GM18507 (cell line): ENCODE measurements around the gene GIMAP6.
A peak's percentile ranks its signal among the peaks of the same experiment; 100 is the strongest.
"Not testable (repeated sequence)": the region's sequence is repeated elsewhere in the genome, so short reads cannot be mapped to it uniquely, and the experiment has no call there.

Source experiments
- DNase-seq: peaks from one replicate; pipeline ENCODE4 v3.0.0; 2011; ENCODE audit warnings: low read depth; ENCODE audit not compliant: insufficient read length; ENCODE audit errors: extremely low spot score
- FAIRE-seq: peaks from 2 replicates; lab custom pipeline; 2011; peaks lifted over from hg19 to GRCh38; lab: Jason Lieb, UNC

GIMAP6 gene

DNA sequence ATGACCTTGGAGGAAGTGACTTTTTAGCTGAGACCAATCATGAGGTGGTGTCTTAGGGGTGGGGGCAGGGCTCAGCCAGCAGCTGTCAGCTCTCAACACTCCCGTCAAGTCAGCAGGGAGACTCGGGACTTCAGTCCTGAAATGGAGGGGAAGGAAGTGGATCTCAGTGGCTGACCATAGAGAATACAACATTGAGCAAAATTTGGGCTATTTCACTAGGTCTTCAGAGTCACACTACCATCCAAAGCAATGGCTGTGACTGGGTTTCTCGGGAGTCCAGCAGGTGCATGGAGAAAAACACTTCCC is 16.8 kb upstream of the GIMAP6 start:
- no peak for FAIRE-seq
- no peak for DNase-seq

DNA sequence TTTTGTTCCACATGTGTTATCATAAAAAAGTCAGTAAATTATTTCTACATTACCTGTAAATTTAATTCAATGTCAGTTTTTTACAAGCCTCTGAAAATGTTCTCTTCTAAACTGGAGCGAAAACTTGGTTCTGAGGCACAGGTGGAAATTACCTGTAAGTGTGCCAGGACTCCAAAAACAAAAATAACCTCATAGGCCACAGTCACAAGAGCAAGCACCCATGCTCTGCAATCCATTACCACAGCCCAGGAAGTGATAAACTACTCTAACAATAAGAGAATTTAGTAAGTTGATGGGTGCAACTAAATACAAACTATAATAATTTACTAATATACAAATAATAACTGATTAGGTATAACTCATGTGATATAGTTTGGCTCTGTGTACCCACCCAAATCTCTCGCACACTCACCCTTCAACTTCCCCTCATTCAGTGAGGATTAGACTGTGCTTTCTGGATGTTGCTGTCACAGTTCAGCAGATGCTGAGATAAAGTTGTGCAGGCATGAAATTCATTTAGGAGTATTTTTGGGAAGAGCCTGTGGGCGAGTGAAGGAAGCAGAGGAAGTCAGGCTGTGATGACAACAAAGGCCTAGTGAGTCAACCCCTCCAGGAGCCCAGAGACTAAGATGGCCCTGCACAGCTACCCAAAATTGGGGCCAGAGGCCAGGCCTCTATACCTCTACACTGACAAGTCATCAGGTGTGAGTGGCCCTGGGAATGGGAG is 16.3 kb upstream of the GIMAP6 start:
- FAIRE-seq, result no peak
- DNase-seq, result no peak

DNA sequence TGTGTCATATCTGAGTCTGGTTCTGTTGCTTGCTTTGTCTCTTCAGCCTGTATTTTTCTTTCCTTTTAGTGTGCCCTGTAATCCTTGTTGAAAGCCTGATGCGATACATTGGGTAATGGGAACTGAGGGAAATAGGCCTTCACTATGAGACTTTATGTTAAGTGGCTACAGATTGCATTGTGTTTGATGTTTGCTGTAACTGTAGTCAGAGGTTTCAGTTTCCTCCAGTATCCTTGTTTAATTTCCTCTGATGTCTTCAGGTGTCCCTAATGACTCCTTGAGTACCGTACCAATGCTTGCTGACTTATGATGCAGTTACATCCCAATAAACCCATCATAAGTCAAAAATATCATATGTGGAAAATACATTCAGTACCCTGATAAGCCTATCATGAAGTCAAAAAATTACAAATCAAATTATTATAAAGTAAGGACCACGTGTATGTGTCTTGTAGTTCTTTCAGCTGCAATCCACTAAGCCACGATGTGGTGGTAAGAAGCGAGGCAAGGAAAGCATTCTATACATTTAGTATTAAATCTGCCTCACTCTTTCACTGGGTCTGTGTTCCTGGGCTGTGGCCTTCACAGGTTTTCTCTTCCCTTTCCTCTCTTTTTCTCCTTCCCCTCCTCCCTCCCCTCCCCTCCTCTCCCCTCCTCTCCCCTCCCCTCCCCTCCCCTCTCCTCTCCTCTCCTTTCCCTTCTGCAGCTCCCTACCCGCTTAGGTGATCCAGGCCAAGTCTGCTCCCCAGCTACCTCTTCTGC is 13.3 kb upstream of the GIMAP6 start:
- FAIRE-seq (no peak), DNase-seq (no peak)

DNA sequence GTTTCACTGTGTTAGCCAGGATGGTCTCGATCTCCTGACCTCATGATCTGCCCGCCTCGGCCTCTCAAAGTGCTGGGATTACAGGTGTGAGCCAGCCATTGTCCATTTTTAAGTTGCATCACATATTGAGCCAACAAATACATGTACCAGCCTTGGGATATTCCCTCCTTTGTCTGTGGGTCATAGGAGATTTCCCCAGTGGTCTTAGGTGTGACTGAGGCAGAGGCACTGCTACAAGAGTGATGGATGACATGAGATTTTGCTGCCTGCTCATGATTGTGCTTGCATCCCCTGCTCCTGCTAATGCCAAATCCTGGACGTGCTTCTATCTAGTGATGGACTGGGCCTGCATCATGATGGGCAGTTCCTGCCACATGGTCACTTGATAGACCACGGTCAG is 10.7 kb upstream of the GIMAP6 start:
- no peak for DNase-seq
- no peak for FAIRE-seq

DNA sequence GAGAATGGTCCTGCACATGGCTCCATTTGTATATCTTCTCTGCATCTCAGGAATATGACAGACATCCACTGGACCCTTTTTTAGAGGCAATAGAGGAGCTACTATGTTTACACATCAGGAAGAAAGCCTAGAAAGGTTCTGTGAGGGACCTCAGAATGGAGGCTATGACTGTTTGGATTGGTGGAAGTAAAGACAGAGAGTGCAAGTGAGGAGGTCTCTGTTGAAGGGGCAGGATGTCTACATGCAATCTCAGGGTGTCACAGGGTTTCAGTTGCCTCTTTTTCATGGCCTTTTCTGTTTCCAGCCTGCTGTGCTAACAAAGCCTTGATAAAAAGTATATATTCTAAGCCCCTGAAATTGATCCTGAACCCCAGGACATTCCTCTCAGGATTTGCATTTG is 9.7 kb upstream of the GIMAP6 start:
- FAIRE-seq (no peak), DNase-seq (no peak)

DNA sequence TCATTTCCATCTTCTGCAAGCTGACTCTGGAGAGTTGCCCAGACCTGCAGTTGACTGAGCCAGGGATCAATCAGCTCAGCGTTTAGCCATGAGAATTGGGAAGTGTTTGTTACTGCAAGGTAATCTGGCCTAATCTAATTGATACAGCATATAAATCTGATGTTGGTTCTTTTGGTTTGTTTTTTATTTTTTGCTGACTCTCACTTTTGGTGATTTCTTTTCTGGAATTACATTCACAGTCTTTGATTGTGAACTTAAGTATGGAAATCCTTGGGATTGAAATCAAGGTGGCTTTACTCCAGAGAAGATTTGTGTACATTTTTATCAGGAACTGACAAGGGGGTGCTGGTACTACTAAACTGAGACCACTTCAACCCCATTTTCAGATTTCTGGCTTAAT is 1.7 kb upstream of the GIMAP6 start:
- no peak for FAIRE-seq
- no peak for DNase-seq

DNA sequence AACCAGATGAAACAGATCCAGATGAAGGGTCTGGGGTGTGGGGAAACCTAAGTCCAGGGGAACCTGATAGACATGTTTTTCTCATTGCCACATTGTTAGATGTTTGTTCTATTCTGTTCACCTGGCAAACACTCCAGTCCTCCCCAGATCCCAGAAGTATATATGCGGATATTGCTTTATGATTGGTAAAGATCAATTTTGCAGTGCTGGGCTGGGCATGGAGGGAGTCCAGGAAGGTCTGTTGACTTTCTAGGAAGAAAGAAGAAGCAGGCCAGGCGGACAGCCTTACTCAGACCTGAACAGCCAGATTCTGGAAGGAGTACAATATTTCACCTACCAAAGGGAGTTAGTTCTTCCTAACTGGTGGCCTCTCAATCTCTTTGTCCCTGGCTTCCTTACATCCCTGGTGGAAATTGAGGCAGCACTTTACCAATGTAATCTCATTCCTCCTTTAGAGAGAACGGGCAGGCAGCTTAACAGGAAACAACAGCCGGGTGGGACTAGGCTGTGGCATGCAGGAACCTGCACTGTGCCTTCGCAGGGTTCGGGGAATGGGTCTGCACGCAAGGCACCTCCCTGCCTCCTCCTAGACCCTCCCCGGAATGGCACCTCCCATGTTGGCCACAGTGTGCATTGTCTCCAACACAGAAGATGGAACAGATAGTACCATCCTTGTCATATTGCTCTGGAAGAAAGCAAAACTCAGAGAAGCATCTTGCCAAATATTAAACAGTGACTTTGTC is 930 bp downstream of the GIMAP6 start:
- no peak for DNase-seq
- peak; percentile 29 for FAIRE-seq

DNA sequence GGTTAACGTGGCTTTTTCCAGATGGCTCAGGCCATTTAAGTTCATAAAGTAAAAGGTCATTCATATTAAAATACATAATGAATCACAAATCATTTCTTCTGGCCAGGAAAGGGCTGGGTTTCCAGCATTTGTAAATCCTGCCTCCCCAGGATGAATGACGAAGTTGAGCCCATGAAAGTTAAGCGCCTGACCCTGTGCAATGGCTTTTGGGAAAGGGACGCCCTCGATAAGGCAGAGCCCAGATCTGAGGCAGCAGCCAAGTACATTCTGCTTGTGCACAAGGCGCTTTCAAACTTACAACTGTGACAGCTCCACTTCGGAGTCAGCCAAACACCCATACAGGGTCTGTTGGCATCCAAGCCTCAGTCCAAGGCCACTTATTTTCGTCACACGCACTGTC is 2.8 kb downstream of the GIMAP6 start:
- DNase-seq (no peak), FAIRE-seq (no peak)

DNA sequence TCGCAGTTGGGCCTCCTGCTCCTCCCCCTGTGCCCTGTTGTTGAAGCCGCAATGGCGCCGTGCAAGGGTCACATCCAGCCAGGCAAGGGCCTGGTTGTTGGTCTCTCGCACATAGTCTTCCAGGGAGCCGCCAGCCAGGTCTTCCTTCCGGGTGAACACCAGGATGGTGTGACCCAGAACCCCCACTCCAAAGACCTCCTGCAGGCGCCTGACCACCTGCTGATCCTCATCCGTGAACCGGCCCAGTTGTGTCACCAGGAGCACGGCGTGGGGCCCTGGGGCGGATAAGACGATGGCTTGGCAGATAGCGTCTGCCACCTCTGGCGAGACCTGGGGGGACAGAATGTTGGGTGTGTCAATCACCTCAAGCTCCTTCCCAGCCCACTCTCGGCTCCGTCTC is 4.2 kb downstream of the GIMAP6 start:
- no peak for DNase-seq

DNA sequence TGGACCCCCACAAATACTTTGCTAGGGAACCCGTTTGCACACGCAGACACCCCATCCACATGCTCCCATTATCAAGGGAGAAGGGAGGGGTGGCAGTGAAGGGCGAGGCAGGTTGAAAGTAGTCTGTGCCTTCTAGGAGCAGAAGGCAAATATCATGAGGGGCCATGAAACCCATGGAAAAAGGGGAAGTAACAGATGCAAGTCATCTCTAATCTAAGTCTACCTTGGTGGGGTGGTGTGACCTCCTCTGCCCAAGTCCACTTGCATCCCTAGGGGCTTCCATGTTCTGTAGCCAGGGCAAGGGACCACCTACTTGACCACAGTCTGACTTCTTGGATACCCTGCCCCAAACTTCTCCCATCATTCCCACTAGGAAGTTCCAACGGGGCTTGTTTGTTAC is 5.5 kb downstream of the GIMAP6 start:
- FAIRE-seq, result no peak
- DNase-seq, result no peak

More for the DNA sequence above, 4.2 kb downstream of the GIMAP6 start:
- no peak for FAIRE-seq

DNA sequence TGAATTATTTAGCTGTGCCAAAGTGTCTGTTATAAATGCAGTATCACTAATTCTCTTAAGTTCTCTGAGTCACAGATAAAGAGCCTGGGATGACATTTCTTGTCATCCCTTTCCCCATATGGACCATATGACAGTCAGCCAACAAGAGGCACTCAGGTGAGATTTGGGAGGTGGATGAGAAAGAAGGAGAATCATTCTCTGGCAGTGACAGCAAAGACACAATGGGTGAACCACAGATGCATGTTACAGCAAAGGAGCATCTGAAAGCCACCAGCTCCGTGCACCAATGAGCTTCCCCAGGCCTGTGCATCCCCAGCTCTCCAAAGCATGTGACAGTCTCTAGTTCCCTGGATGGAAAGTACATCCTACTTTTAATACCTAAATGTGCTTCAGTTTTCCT is 10.8 kb downstream of the GIMAP6 start:
- DNase-seq, result no peak
- peak; percentile 57 for FAIRE-seq

DNA sequence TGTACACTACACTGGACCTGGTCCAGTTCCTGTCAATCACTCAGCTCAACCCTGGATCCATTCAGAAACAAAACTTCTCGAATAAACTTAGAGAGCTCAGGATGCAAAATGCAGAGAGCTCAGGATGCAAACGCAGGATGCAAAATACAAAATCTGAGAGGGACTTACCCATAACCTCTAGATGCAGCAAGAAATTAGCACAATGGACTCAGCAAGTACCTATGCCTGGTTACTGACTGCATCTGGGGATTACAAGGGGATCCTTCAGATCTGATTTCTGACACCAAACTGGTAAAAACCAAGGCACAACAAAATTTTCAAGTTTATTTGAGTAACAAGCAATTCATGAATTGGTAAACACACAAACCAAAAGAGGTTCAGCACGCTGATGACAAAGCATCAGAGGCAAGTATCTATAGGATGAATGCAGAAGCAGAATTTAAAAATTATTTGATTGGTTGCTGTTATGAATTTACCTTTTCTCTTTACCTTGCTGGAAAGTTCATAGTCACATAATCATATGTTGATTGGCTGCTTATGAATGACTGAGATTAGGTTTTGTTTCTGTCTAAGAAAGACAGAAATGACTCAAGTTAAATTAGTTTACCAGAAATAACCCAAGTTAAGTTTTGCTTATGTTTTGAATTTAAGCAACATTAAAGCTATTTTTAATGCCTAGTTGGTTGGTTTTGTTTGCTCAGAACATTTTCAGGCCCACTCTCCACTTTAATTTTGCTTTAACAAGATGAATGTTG is 11.4 kb downstream of the GIMAP6 start:
- FAIRE-seq (peak; percentile 73), DNase-seq (no peak)

DNA sequence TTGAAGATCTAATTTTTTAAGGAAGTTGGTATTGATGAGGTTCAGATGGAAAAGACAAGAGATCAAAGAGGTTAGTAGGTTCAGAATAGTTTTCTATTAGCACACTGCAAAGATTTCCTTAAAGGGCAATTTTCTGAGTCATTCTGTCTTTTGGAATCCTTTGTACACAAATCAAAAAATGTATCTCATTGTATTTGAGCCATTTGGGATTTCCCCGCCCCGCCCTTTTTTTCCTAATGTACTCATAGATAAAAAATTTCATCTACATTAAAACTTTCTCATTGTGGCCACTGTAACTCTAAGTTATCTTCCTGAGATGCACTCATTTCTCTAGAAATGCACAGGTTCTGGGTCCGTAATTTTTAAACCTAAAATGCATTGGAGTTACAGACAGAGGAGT is 12.1 kb downstream of the GIMAP6 start:
- DNase-seq (no peak), FAIRE-seq (no peak)

DNA sequence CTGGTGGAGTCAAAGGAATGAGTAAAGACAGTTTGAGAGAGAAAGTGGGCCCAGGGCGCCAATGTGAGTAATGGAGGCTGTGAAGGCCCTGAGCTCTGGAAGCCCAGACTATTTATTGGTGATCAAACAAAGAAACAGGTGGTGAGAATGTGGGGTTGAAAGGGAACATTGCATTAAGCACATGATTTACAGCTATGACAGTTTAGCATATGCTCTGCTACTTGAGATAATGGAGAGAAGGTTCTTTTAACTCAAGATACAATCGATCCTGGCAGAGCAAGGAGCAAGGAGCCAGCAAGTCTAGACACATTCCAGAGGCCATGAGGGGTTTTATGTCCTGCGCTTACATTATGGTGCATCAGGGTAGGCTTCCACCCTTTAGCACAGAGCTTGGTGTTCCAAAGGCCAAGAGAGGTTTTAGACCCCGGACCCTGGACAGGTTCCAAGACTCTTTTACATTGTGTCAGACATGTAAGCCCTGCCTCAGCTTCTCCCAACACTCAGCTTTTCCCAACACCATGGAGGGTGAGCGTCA is 16.9 kb downstream of the GIMAP6 start:
- FAIRE-seq, DNase-seq: not testable (repeated sequence)

DNA sequence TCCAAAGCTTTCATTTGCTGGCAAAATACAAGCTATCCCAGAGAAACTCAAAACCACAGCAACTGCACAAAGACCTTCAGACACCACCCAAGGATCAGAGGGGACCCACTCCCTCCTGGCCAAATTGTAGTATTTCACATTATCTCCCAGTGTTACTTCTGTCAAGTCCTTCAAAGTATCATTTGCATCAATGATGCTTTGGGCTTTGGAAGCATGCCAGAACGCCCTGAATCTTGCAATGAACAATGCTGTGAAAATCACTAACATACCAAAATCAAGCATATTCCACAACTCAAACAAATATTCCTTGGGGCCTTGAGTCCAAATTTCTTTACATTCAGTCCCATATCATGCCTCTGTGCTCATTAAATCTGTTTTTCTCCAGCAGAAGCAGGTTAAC is 17.8 kb downstream of the GIMAP6 start:
- FAIRE-seq, DNase-seq: not testable (repeated sequence)

DNA sequence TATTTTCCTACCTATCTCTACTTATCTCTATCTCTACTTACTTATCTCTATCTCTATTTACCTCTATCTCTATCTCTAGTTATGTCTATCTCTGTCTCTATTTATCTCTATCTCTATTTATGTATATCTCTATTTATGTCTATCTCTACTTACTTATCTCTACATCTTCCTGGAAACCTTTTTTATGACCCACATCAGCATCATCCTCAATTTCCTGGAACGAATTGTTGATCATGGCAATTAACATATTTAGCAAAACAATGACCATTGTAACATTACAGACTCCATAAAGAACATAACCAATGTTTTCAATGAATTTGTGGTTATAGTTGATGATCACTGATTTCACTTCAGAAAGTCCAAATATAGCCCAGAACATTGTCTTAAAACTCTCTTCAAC is 18.3 kb downstream of the GIMAP6 start:
- FAIRE-seq (no peak), DNase-seq (no peak)

DNA sequence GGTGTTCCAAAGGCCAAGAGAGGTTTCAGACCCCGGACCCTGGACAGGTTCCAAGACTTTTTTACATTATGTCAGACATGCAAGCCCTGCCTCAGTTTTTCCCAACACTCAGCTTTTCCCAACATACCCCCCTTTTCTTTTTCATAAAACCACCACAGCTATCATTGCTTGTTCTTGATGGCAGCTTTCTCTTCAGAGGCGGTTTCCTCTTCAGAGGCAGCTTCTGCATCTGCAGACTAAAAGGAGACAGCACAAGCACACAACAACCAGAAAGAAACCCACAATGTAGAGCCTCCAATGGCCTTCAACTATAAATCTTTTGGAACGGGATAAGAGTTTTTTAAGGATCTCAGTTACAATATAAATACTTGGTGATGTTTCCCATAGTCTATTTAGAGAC is 19.3 kb downstream of the GIMAP6 start:
- no peak for FAIRE-seq
- DNase-seq, result no peak

DNA sequence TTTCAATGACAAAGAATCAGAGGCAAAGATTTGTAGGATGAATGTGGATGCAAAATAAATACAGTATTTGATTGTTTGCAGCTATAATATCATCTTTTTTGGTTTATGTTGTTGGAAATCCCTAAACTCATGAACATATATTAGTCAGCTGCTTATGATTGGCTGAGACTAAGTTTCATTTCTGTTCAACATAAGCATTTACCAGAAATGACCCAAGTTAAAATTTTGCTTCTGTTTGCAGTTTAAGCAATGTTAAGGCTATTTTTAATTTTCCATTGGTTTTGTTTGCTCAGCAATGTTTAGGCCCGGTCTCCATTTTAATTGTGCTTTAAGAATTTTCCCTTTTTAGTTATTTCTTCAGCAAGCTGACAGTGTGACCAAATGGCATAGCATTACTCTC is 22.0 kb downstream of the GIMAP6 start:
- no peak for DNase-seq
- no peak for FAIRE-seq

DNA sequence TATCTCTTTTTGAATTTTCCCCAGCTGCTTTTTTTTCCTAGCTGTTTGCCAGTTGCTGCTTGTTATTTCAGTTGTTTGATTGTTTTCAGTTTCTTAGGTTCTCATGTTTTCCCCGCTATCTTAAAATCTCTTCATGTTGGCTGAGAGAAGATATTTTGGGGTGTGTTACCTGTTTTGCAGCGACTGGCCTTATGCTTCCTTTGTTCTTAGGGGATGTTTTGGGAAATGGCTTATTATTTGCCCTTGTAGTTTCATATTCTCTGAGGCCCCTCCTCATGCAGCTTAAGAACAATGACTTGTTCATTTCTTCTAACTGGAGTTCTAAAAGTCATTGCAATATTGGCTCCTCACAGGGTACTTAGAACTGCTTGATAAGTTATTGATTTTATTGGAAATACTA is 28.6 kb downstream of the GIMAP6 start:
- FAIRE-seq, DNase-seq: not testable (repeated sequence)

DNA sequence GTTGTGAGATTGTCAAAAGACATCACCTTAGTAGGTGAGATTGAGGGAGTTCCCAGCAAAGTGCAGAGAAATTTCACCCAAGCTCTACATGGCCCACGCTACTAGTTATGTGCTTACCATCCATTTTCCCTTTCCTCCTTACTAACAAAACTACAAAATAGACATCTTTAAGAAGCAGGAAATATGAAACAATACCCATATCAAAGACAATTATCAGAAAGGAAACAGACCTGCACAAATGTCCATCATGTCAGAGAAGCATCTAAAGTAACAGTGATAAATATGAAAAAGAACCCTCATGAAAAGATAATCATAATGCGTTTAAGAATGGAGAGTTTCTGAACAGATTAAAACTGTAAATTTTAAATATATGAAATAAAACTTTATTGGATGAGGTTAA is 36.8 kb downstream of the GIMAP6 start:
- DNase-seq, result no peak
- FAIRE-seq, result no peak
